Spleen (tissue), 7 donors: Measurements from ENCODE around the gene CFP.

Experiments used
- CTCF ChIP-seq, 11 experiments: fragments of 200-600 bp in 7 of 11; fragments of 450-650 bp in 4 of 11; sonication (generic) in 4 of 11; IDR thresholded peaks in 8 of 11; conservative IDR thresholded peaks in 3 of 11; 1 replicate in 7 of 11; 2 replicates in 4 of 11; pipeline versions ENCODE4 v1.4.0 to v1.8.0; 2016 to 2021; ENCODE audit warnings: antibody characterized with exemption in 11 of 11, inconsistent platforms in 4 of 11, mild to moderate bottlenecking in 1 of 11
- POLR2AphosphoS5 ChIP-seq, 3 donors: sonication (generic); formaldehyde crosslinking; IDR thresholded peaks; one replicate each; pipeline ENCODE4 v1.5.1; 2017; ENCODE audit warnings: antibody characterized with exemption in 3 of 3
- donor health status: DM: no; HTN: no; CAD: no; lungs with moderate emphysema.
- donor health status: DM: no; HTN: no; CAD: no.
- donor health status: DM: no; HTN: no; CAD: no.

GRCh38 chrX:47579537-47579936 is 50.2 kb downstream of the CFP start:
- no peak for TF ChIP-seq CTCF (IDR thresholded peaks at IDR 0.05 in 8 of 11, conservative IDR thresholded peaks at IDR 0.05 in 3 of 11)
- TF ChIP-seq POLR2AphosphoS5 (IDR thresholded peaks at IDR 0.05): peak in 2 of 3 donors; percentile 10 to 60
